Stimulated activated CD8-positive, alpha-beta memory T cell treated with anti-CD3 and anti-CD28 coated beads, Interleukin-7, amount 100 ng/mL, for 1 hour (primary cell): ENCODE measurements around the gene MCRIP2.

Source experiments
- DNase-seq, 2 donors: peaks; one replicate each; pipeline ENCODE4 v3.0.0-alpha.2; 2020; ENCODE audit warnings: low read depth in 2 of 2

MCRIP2 gene

DNA sequence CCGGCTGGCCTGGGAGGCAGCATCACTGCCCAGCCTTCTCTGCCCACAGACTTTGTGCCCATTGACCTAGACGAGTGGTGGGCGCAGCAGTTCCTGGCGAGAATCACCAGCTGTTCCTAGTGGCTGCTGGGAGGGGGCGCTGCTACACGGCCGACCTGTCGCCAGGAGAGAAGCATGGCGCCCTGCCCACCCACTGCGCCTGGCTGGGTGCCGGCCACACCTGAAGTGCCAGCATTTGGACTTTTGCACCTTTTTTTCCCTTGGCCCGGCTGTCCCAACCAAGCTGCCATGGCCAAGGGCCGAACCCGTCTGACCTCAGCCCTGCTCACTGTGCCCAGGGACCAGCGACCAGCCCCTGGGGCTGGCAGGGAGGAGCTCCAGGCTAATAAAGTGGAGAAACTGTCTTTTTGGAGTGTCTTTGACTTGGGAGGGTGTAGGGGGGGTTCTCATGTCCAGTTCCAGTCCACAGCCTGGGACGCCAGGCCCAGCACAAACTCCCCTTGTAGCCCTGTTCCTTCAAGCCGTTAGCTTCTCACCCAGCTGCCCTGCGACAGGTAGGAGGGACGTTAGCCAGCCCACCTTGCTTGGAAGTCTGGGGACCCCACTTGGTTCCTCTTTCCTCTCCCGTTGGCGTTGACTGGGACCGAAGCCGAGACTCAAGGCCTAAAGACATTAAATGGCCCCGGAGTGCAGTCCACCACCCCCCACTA, 6.6 kb downstream of the MCRIP2 start:
- no peak for DNase-seq

DNA sequence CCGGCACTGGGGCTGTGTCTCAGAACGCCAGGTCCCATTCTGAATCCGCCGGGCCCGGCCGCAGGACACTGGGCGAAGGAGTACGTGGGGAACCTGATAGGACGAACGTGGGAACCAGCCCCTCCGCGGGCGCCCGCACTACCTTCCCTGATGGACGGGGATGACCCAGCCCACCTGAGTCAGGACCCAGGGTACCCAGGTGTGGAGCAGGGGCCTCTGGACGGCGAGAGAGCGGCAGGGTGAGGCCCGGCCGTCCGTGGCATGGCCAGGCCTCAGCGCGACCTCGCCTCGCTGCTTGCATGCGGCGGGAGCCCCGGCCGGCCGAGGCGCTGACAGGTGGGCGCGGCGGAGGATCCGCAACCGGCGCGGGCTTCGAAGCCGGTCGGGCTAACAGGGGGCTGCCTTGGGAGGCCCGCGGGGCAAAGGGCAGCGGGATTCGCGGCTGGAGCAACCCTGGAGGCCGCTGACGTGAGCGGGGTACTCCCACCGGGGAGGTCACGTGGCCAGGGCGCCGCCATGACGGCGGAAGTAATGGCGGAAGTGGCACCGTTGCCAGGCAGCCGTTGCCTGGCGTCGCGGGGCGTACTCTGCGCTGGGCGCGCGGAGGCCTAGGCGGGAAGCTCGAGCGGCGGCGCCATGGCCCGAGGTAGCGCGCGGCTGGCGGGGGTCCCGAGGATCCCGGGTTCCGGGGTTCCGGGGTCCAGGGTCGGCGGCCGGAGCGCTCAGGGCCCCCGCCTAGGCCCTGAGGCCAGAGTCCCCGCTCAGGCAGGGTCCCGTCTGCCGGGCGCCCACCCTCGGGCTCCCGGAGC, 7.4 kb downstream of the MCRIP2 start, which contains the start of gene WDR90:
Gene WDR90 (plus strand): TSS at position 585 of the 809 bp plus-strand sequence. CDS start 52 bp downstream, at position 637.
- DNase-seq, result peak; percentile 82 to 85

DNA sequence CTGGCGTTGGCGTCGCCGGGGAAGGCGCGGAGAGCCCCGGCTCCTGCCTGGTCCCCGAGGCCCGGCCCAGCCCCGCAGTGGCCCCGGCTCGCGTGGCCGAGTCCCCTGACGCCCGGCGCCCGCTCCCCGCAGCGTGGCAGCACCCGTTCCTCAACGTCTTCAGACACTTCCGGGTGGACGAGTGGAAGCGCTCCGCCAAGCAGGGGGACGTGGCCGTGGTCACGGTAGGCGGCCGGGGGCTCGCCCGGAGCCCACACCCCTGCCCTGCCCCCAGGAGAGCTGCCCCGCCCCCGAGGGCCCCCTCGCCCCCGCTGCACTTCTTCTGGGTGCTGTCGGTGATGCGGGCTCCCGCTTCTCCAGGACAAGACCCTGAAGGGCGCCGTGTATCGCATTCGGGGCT, 8.0 kb downstream of the MCRIP2 start:
- DNase-seq, result no peak

DNA sequence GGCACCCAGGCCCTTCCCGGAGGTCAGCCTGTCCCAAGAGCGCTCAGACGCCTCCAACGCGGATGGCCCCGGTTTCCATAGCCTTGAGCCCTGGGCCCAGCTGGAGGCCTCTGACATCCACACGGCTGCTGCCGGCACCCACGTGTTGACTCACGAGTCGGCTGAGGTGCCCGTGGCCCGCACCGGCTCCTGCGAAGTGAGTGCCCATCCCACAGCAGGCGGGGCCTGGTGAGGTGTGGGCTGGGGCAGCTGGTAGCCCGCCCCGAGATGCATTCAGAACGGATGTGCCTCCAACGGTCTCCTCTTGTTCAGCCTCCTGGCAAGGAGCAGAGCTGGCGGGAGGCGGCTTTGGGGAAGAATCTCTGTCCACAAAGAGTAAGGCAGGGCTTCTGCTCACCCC, 10.2 kb downstream of the MCRIP2 start:
- DNase-seq, result no peak

DNA sequence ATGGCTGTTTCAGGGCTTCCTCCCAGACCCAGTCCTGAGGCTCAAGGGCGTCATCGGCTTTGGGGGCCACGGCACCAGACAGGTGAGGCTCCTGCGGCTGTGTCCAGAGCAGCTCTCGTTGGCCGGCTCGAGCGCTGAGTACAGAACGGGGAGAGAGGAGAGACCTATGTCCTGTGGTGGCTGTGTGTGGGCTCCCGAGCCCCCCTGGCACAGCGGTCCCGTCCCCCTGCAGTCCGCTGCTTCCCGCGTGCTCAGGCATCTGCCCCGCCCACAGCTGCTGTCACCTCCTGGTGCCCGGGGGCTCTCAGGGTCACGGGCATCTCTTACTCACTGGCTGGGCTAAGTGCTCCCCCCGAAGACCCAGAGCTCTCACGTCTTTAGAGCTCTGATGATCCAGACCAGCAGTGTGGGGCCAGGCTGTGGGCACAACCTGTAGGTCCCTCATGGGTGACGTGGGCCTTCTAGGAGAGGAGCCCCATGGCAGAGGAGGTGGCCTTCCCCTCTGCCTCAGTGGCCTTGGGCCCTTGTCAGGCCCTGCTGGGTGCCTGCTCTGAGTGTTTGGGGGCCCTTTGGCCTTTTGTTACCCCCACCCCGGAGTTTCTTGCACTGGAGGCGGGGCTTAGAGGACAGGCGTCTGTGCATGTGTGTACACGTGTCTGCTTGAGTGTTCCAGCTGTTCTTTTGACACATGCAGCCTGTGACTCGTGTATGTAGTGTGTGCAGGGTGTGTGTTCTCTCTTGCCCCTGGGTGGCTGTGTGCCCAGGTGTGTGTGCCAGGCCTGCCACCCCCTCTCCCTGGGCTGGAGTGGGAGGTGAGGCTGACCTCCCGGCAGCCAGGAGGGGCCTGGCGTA, 11.1 kb downstream of the MCRIP2 start:
- DNase-seq, result no peak

DNA sequence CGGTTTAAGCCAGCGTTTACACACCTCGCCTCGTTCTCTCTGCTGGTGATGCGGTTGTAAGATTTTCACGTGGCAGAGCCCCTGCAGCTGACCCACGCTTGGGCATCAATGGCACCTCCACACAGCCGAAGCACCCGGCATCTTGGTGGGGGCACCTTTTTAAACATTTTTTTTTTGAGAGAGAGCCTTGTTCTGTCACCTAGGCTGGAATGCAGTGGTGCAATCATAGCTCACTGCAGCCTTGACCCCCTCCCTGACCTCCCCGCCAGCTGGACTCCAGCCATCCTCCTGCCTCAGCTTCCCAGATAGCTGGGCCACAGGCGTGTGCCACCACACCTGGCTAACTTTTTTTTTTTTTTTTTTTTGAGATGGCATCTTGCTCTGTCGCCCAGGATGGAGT, 12.4 kb downstream of the MCRIP2 start:
- DNase-seq, result no peak

DNA sequence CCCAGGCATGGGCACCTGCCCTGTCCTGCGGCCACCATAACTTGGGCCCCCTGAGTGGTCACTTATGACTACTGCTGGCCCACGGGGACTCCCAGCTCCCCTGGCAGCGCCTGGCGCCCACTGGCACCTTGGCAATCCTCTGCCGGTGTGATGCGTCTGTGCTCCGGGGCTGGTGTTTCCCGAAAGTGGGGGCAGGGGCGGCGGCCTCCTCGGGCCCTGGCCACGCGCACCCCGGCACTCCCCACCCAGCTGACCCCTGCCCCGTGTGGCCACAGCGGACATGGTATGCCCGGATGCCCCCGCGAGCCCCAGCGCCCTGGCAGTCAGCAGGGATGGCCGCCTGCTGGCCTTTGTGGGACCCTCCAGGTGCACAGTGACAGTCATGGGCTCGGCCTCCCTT, 15.9 kb downstream of the MCRIP2 start:
- DNase-seq, result no peak

DNA sequence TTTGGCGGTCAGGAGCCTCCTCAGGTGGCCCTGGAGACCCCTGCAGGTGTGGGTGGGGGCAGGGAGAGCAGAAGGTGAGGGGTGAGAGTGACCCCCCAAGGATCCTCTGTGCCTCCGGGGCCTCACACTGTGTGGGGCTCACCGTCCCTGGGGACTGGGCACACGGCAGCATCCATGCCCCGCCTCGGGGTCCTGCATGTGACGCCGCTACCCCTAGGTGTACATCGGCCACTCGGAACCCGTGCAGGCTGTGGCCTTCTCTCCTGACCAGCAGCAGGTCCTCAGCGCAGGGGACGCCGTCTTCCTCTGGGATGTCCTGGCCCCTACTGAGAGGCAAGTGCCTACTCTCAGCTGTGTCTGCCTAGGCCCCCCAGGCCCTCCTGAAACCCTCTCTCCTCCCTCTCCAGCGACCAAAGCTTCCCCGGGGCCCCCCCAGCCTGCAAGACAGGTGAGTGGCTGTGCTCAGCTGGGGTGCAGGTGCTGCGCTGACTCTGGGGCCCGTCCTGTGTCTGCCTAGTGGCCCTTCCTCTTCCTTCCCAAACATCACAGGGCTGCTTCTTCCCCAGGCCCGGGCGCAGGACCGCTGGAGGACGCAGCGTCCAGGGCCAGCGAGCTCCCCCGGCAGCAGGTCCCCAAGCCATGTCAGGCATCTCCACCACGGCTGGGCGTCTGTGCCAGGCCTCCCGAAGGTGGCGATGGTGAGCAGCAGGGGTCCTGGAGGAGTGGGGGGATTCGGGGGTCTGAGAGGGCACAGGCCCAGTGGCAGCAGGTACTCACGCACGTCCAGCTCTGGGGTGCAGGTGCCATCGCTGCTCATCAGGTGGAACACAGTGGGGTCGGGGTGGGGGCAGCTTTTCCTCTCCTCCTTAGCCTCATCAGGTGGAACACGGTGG, 17.3 kb downstream of the MCRIP2 start:
- no peak for DNase-seq

DNA sequence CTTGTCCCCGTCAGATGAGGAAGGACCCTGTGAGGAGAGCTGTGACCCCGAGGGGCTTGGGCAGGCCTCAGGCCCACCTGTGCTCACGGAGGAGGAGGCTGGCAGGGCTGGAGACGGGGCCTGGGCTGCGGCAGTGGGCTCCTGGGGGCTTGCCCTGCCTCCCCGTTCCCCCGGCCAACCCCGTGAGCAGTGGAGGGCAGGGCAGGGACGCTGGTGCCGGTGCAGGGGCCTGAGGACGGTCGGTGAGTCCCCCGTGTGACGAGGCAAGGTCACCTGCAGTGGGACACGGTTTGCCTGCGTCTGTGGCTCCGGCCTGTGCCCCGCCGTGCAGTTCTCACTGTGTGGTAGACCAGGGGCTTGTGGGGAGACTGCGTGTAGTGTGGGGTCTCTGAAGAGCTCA, 18.0 kb downstream of the MCRIP2 start:
- DNase-seq, result no peak

DNA sequence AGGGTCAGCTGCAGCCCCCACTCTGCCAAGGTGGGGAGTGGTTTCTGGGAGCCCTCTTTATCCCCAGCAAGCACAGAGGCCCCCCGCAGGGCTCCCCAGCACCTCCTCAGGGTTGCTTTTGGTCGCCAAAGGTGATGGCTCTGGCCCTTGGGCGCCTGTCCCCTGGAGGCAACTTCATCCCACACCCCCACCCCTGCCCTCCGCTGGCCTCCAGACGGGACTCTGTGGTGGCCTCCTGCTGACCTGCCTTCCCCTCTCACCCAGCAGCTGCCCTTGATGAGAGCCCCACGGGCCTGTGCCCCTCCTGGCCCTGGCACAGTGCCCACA, 18.5 kb downstream of the MCRIP2 start:
- no peak for DNase-seq

DNA sequence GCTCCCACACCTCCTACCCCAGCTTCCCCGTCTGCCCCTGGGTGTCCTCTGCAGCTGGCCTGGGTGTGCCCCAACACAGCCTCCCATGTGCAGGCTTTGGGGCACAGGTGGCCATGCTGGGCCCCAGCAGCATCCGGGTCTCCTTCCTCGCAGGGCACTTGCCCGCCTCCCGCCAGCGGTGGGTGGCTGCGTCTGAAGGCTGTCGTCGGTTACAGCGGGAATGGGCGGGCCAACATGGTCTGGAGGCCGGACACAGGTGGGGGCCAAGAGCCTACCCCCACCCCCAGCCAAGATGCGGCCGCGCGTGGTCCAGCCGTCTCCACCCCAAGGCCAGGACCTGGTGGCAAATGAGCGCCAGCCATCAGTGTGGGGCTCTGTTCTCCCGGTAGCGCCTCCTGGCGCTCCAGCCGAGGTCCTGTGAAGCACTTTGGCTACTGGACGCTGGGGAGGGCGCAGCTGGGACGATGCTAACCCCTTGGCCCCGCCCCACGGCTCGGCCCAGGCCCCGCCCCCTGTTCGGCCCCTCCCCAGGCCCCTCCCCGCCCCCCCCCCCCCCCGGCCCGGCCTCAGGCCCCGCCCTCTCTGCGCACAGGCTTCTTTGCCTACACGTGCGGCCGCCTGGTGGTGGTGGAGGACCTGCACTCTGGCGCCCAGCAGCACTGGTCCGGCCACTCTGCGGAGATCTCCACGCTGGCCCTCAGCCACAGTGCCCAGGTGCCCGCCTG, 19.0 kb downstream of the MCRIP2 start:
- DNase-seq, result peak in 1 of 2 donors; percentile 43

DNA sequence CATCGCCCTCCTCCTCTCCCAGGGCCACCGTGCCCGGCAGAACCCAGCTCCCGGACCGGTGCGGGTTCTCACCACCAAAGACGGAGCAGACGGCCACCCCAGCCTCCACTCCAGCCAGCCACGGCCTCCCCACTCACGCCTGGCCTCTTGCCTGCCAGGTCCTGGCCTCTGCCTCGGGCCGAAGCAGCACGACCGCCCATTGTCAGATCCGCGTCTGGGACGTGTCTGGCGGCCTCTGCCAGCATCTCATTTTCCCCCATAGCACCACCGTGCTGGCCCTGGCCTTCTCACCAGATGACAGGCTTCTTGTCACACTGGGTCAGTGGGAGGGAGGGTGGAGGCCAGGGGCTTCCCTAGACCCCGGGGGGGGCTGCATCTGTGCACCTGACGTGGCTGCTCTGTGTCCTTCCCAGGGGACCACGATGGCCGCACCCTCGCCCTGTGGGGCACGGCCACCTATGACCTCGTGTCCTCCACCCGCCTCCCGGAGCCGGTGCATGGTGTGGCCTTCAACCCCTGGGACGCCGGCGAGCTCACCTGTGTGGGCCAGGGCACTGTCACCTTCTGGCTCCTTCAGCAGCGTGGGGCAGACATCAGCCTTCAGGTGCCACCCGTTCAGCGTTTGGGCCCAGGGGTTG, 19.7 kb downstream of the MCRIP2 start:
- DNase-seq, result no peak

DNA sequence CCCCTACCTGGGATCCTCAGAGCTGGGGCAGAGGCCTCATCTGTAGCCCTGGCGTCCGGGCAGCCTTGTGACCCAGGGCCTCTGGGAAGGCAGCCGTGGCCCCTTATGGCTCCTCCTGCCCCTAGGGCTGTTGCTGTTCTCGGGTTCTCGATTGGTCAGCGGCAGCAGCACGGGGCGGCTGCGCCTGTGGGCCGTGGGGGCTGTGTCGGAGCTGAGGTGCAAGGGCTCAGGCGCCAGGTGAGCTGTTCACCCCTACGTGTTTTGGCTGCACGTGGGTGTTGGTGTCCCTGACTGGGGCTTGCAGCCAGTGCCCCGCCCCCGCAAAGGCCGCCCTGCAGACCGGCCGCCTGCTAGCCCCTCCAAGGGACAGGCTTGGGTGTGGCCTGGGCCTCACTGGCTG, 20.5 kb downstream of the MCRIP2 start:
- DNase-seq, result no peak

DNA sequence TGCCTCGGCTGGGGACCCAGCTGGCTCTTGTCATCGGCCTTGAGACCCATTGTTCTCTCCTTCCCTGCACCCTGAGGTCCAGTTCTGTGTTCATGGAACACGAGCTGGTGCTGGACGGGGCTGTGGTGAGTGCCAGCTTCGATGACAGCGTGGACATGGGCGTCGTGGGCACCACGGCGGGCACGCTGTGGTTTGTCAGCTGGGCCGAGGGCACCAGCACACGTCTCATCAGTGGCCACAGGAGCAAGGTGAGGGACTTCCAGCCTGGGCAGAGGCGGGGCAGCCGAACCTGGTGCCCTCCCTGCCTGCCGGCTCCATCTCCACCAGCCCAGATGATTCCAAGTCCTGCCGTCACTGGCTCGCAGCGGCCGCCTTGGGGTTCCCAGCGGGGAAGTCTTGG, 21.0 kb downstream of the MCRIP2 start:
- no peak for DNase-seq

DNA sequence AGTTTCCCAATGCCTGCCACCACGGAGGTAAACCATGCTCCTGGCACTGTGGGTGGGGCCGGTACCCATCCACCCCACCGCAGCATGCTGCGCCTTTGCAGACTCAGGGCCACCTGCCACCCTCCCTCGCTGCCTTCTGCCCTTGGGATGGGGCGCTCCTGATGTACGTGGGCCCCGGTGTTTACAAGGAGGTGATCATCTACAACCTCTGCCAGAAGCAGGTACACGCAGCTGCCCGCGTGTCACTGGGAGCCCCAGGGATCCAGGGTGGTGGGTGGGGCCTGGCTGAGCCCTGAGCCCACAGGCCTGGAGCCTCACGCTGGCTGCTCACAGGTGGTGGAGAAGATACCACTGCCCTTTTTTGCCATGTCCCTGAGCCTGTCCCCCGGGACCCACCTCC, 24.9 kb downstream of the MCRIP2 start:
- DNase-seq, result no peak

DNA sequence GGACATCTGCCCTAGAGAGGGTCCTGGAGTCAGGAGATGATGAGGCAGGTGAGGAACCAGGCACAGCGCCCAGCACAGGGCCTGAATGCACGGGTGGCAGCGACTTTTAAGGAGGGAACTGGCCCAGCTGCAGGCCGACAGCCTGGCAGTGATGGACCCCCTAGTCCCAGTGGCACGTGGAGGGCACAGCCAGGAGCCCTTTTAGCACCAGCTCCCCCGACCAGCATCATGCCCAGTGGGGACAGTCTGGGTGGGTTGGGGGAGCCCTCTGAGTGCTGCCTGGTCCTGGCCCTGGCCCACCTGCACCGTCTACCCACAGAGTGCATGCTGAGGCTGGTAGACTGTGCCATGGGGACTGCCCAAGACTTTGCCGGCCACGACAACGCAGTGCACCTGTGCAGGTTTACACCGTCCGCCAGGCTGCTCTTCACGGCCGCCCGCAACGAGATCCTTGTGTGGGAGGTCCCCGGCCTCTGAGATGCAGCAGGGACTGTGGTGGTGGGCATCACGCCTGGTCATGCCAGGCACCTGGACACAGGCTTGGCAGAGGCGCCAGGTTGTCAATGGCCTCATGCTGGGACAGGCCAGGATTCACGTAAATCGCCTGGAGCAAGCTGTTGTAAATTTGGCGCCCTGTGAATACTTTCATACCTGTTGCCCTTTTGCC, 25.6 kb downstream of the MCRIP2 start:
- DNase-seq, result no peak

DNA sequence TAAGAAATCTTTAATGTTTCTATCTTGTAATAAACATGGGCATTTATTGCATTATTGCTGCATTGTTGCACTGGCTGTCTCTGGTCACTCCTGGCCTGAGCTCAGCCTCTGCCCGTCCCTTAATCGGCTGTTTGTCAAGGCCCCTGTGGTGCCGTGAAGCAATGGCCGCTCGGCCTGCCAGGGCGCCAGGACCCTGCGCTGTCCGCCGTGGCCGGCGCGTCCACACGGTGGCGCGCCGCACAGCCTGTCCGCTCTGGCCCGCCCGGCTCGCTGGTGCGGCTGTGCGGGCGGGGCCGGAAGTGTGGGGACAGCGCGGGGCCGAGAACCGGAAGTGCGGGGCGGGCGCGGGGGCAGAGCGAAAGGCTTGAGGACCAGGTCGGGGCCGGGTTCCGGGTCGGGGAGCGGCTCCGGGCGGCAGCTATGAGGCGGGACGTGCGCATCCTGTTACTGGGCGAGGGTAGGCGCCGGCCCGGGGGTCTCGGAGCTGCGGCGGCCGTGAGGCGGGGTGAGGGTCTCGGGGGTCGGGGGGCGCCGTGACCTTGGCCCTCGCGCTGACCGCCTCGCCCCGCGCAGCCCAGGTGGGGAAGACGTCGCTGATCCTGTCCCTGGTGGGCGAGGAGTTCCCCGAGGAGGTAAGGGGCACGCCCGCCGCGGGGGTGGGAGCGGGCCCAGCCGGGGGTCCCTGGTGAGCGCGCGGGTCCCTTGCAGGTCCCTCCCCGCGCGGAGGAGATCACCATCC, 26.3 kb downstream of the MCRIP2 start, which contains the start of gene RHOT2:
Gene RHOT2 (plus strand): TSS at position 353 of the 739 bp plus-strand sequence. CDS start 68 bp downstream, at position 421.
- peak; percentile 81 to 82 for DNase-seq

DNA sequence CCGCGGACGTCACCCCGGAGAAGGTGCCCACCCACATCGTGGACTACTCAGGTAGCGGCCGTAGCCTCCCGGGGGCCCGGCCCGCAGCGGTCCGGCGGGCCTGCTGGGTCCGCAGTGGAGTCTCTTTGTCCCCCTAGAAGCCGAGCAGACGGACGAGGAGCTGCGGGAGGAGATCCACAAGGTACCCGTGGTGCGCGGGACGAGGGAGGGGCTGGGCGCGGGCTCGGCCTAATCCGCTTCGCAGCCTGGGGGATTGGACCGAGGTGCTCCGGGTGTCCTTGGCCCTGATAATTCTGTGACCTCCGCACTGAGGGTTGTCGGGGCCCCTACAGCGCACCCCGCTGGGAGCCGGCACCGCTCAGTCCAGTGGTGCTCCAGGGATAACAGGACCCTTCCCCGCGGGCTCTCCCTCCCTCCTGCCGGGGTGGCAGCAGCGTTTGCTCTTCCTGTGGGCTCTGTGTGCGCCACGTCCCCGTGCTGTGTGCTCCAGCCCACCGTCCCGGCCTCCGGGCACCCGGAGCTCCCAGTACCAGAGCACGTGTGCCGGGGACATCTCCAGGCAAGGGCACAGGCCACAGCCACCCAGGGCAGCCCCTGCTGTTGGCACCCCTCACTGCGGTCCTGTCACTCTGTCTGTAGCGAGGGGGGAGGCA, 27.0 kb downstream of the MCRIP2 start:
- no peak for DNase-seq
